Fibroblast of lung (primary cell): ENCODE measurements around the gene COL18A1. TPM values are rescaled to one million over a fixed set of nuclear protein-coding genes. Genes with fewer than 3 reads are reported as not detected.

Source experiments
- DNase-seq, 2 donors: peaks; one replicate each; pipeline versions ENCODE4 v3.0.0 to v3.0.0-alpha.2; 2010; ENCODE audit warnings: low read depth in 2 of 2
- H2AFZ ChIP-seq: 2 replicates; pipeline ENCODE4 v1.5.1; 2012; ENCODE audit warnings: low read length, control low read depth, inconsistent platforms
- H3K27ac ChIP-seq: 2 replicates; pipeline ENCODE4 v1.5.1; 2011; ENCODE audit warnings: low read length, control low read depth; ENCODE audit not compliant: insufficient read depth
- H3K27me3 ChIP-seq: 2 replicates; pipeline ENCODE4 v1.5.1; 2011; ENCODE audit warnings: mild to moderate bottlenecking, low read length; ENCODE audit not compliant: control insufficient read depth, insufficient read depth
- H3K36me3 ChIP-seq: 2 replicates; pipeline ENCODE4 v1.5.1; 2011; ENCODE audit warnings: low read length; ENCODE audit not compliant: control insufficient read depth, insufficient read depth
- H3K4me1 ChIP-seq: 2 replicates; pipeline ENCODE4 v1.5.1; 2011; ENCODE audit warnings: low read length; ENCODE audit not compliant: control insufficient read depth, insufficient read depth; ENCODE audit errors: extremely low read depth
- H3K4me2 ChIP-seq: 2 replicates; pipeline ENCODE4 v1.5.1; 2011; ENCODE audit warnings: low read length, control low read depth; ENCODE audit not compliant: insufficient read depth; ENCODE audit errors: extremely low read depth
- H3K4me3 ChIP-seq, 4 experiments: fragments of 200-600 bp in 1 of 4; sonication (generic) in 1 of 4; replicated peaks in 1 of 4; 2 replicates each; pipeline ENCODE4 v1.5.1; 2011 to 2016; ENCODE audit warnings: low read length in 4 of 4, low read depth in 3 of 4, mild to moderate bottlenecking in 3 of 4, control low read depth in 2 of 4, inconsistent platforms in 1 of 4, mixed read lengths in 1 of 4; ENCODE audit not compliant: insufficient read depth in 1 of 4; ENCODE audit errors: control extremely low read depth in 1 of 4
- H3K79me2 ChIP-seq: 2 replicates; pipeline ENCODE4 v1.5.1; 2012; ENCODE audit warnings: mild to moderate bottlenecking, low read length, inconsistent platforms; ENCODE audit not compliant: control insufficient read depth, insufficient read depth
- H3K9ac ChIP-seq: 2 replicates; pipeline ENCODE4 v1.5.1; 2011; ENCODE audit warnings: mild to moderate bottlenecking, low read length, control low read depth; ENCODE audit not compliant: insufficient read depth
- H3K9me3 ChIP-seq: 2 replicates; pipeline ENCODE4 v1.5.1; 2012; ENCODE audit warnings: low read depth, low read length; ENCODE audit not compliant: control insufficient read depth, insufficient read depth
- H4K20me1 ChIP-seq: 2 replicates; pipeline ENCODE4 v1.5.1; 2011; ENCODE audit warnings: low read length; ENCODE audit not compliant: control insufficient read depth, insufficient read depth; ENCODE audit errors: extremely low read depth
- EZH2 ChIP-seq: IDR thresholded peaks from 2 replicates; pipeline ENCODE4 v1.5.1; 2012; ENCODE audit warnings: low read length, control low read depth, mild to moderate bottlenecking; ENCODE audit errors: missing control alignments
- polyA plus RNA-seq, 2 donors: library from polyadenylated mRNA; depleted of rRNA in 1 of 2; stranded (reverse) in 1 of 2; unstranded in 1 of 2; fragments of >200 nt; gene quantifications; 2 replicates each; pipeline ENCODE4 v1.2.1, GENCODE V29; 2011 to 2012; ENCODE audit warnings: missing spikeins in 1 of 2
- total RNA-seq: library from RNA; depleted of rRNA; stranded (reverse); fragments of >200 nt; gene quantifications from 2 replicates; pipeline ENCODE4 v1.2.1, GENCODE V29; 2014
- TF ChIP-seq, protein P1 (sequence below), 2 donors: IDR thresholded peaks in 1 of 2; conservative IDR thresholded peaks in 1 of 2; 1 replicate in 1 of 2; 2 replicates in 1 of 2; pipeline ENCODE4 v1.5.1; 2011 to 2012; ENCODE audit warnings: low read length in 2 of 2, control low read depth in 1 of 2, inconsistent platforms in 1 of 2, low read depth in 1 of 2, mild to moderate bottlenecking in 1 of 2

Gene COL18A1
- total and polyA plus RNA-seq, 2 donors (not counting 1 experiment from before 2014, with no cell fraction given) = 24.3 to 38.8 TPM

DNA sequence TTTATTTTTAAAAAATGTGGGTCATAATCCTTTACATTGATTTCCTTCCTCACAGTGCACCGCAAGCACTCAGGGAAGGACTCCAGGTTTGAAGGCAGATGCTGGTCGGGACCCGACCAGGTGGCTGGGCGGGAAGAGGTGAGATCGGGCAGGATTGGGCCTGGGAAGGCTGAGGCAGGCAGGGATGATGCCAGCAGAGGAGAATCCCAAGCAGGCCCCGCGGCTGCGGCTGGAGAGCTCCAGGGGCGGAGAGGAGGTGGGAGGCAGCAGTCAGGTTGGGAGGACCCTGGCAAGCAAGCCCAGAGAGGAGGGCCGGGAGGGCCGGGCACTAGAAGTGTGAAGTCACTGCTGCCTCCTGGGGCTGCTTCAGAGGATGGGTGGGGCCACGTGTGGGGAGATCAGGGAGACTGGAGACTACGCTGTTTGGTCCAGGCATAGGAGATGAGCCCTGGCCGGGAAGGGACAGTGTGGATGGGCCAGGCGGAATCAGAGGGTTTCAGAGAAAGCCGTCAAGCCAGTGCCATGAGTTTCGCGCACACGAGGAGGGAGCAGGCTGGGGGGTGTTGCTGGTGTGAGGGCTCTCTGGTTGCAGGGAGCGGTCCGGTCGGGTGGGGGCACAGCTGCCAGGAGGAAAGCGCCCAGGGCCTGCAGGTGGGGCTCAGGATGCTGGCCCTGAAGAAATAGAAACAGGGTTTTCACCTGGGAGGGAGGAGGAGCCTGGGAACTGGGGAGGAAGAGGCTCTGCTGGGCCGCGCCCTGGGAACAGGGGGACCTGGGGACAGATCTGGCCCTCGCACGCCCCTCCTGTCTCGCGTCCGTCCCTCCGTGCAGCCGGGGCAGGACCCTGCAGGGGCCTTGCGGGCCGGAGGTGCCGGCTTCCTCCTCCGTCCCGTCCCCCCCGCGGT, 888 bp upstream of the COL18A1 start:
- no peak overlapping the region for H2AFZ ChIP-seq

DNA sequence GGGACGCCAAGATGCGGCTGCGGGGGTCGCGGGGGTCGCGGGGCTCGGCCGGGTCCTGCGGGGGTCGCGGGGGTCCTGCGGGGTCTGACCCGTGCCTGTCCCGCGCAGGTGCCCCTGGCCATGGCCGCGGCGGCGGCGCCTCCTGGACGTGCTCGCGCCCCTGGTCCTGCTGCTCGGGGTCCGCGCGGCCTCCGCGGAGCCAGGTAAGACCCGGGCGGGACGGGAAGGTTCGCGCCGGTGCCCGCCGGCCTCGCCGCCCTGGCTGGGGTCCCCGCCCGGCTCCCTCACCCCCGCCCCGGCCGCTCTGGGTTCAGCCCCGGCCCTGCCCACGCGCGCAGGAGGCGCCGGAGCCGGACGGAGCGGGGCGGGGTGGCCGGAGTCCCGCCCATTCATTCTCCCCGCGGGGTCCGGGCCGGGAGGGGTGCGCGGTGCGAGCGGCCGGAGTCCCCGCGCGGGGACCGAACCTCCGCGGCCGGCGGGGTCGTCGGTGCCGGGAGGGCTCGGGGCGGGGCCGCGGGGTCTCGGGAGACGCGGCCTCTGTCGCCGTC, 380 bp downstream of the COL18A1 start:
- Histone ChIP-seq H3K27ac (peak overlapping the region; percentile 50), H3K79me2 (peaks cover 8% of the 10 kb centered on the region), H3K4me1 (peaks cover 3% of the 10 kb centered on the region), H3K36me3 (no peaks in the 10 kb centered on the region), H4K20me1 (no peaks in the 10 kb centered on the region), H3K27me3 (no peaks in the 10 kb centered on the region), H3K4me2 (peak overlapping the region; percentile 42), H3K9me3 (no peaks in the 10 kb centered on the region), H3K9ac (peak overlapping the region; percentile 74), H3K4me3 (peak overlapping the region in 2 of 4 experiments; percentile 32 to 57), H2AFZ (no peak overlapping the region)
- DNase-seq = peak in 1 of 2 donors; percentile 33
- TF ChIP-seq EZH2 = no peak
- TF ChIP-seq, protein P1, sequence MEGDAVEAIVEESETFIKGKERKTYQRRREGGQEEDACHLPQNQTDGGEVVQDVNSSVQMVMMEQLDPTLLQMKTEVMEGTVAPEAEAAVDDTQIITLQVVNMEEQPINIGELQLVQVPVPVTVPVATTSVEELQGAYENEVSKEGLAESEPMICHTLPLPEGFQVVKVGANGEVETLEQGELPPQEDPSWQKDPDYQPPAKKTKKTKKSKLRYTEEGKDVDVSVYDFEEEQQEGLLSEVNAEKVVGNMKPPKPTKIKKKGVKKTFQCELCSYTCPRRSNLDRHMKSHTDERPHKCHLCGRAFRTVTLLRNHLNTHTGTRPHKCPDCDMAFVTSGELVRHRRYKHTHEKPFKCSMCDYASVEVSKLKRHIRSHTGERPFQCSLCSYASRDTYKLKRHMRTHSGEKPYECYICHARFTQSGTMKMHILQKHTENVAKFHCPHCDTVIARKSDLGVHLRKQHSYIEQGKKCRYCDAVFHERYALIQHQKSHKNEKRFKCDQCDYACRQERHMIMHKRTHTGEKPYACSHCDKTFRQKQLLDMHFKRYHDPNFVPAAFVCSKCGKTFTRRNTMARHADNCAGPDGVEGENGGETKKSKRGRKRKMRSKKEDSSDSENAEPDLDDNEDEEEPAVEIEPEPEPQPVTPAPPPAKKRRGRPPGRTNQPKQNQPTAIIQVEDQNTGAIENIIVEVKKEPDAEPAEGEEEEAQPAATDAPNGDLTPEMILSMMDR (conservative IDR thresholded peaks at IDR 0.05 in 1 of 2, IDR thresholded peaks at IDR 0.05 in 1 of 2; ENCODE audit: low read depth in 1 of 2, low read length in 2 of 2) = no peak

More for the DNA sequence above, 888 bp upstream of the COL18A1 start:
- Histone ChIP-seq H3K4me3 (peak overlapping the region in 2 of 4 experiments; percentile 20 to 53), H3K27me3 (no peaks in the 10 kb centered on the region), H3K4me2 (peak overlapping the region; percentile 70), H4K20me1 (no peaks in the 10 kb centered on the region), H3K36me3 (no peaks in the 10 kb centered on the region), H3K4me1 (peaks cover 3% of the 10 kb centered on the region), H3K9me3 (no peaks in the 10 kb centered on the region), H3K9ac (no peak overlapping the region), H3K27ac (no peak overlapping the region), H3K79me2 (peaks cover 7% of the 10 kb centered on the region)
- peak; percentile 67 to 83 for DNase-seq
- TF ChIP-seq EZH2 = no peak
- TF ChIP-seq, protein P1 (conservative IDR thresholded peaks at IDR 0.05 in 1 of 2, IDR thresholded peaks at IDR 0.05 in 1 of 2; ENCODE audit: low read depth in 1 of 2, low read length in 2 of 2) = no peak
